HCT116 (cell line): ENCODE data around the gene KCTD4. TPM values are rescaled to one million over a fixed set of nuclear protein-coding genes. Genes with fewer than 3 reads are reported as not detected.

Source experiments
- ATAC-seq: fragments of 200-7000 bp; cut with Tn5 transposase; 2 replicates; pipeline ENCODE4 v1.9.1; 2020; ENCODE audit warnings: mild to moderate bottlenecking, moderate library complexity
- BruUV-seq: library from RNA; stranded (reverse); fragments of 400-500 nt; replicated peaks from 2 replicates; lab custom pipeline; 2021; lab: Mats Ljungman, UMichigan
- CTCF ChIA-PET: fragments of 300-600 bp; sonication (Branson Sonifier 250); formaldehyde crosslinking; loops from one replicate; lab custom pipeline; 2021; ENCODE audit warnings: antibody characterized with exemption; lab: Charles Lee
- POLR2A ChIA-PET: fragments of 300-600, 350-600 bp; sonication (Branson Sonifier 250); formaldehyde crosslinking; loops from one replicate; lab custom pipeline; 2021; ENCODE audit warnings: antibody characterized with exemption; lab: Charles Lee
- RAD21 ChIA-PET, 2 experiments: fragments of 300-600 bp; sonication (Branson Sonifier 250); formaldehyde crosslinking; loops; one replicate each; lab custom pipeline; 2023; ENCODE audit warnings: low total read pairs in 2 of 2; ENCODE audit not compliant: uncharacterized antibody in 2 of 2, unreplicated experiment in 2 of 2, low non-redundant PET in 1 of 2; lab: Charles Lee
- DNase-seq: peaks from one replicate; pipeline ENCODE4 v3.0.0-alpha.2; 2010; ENCODE audit warnings: low read depth, low spot score
- H2AFZ ChIP-seq: fragments of 200-600 bp; shearing (Covaris generic), sonication (generic); 2 replicates; pipeline ENCODE4 v1.6.1; 2017; ENCODE audit warnings: low read depth, mixed run types, mixed read lengths, antibody characterized with exemption, low read length; ENCODE audit not compliant: poor library complexity, severe bottlenecking
- H3K27ac ChIP-seq: 2 replicates; pipeline ENCODE4 v1.5.1; 2012; ENCODE audit warnings: low read depth, low read length
- H3K27me3 ChIP-seq: fragments of 200-600 bp; sonication (generic); 2 replicates; pipeline ENCODE4 v1.6.1; 2016; ENCODE audit warnings: mixed run types, low read length, mixed read lengths; ENCODE audit not compliant: insufficient read depth
- H3K36me3 ChIP-seq, 2 experiments: fragments of 200-500 bp in 1 of 2; fragments of 200-600 bp in 1 of 2; sonication (Bioruptor generic) in 1 of 2; sonication (generic) in 1 of 2; 2 replicates each; pipeline versions ENCODE4 v1.5.1 to v1.6.1; 2014 to 2016; ENCODE audit warnings: low read length in 2 of 2, inconsistent platforms in 1 of 2, mixed read lengths in 1 of 2, mixed run types in 1 of 2; ENCODE audit not compliant: insufficient read depth in 2 of 2, control insufficient read depth in 1 of 2
- H3K4me1 ChIP-seq, 2 experiments: fragments of 200-600 bp in 1 of 2; sonication (generic) in 1 of 2; 2 replicates each; pipeline versions ENCODE4 v1.5.1 to v1.6.1; 2012 to 2017; ENCODE audit warnings: low read length in 2 of 2, inconsistent platforms in 1 of 2, mild to moderate bottlenecking in 1 of 2, mixed read lengths in 1 of 2, mixed run types in 1 of 2, moderate library complexity in 1 of 2; ENCODE audit not compliant: insufficient read depth in 2 of 2, control insufficient read depth in 1 of 2
- H3K4me2 ChIP-seq: fragments of 200-600 bp; sonication (generic); 2 replicates; pipeline ENCODE4 v1.6.1; 2017; ENCODE audit warnings: mixed run types, low read length, mixed read lengths
- H3K4me3 ChIP-seq, 2 experiments: fragments of 200-600 bp in 1 of 2; sonication (generic) in 1 of 2; replicated peaks in 1 of 2; 2 replicates each; pipeline ENCODE4 v1.5.1; 2011 to 2016; ENCODE audit warnings: low read length in 2 of 2, control low read depth in 1 of 2, low read depth in 1 of 2, mild to moderate bottlenecking in 1 of 2, mixed read lengths in 1 of 2, mixed run types in 1 of 2
- H3K79me2 ChIP-seq: fragments of 200-600 bp; sonication (generic); 2 replicates; pipeline ENCODE4 v1.6.1; 2017; ENCODE audit warnings: mild to moderate bottlenecking, mixed run types, low read length, moderate library complexity, mixed read lengths; ENCODE audit not compliant: insufficient read depth
- H3K9ac ChIP-seq: fragments of 200-600 bp; sonication (generic); 2 replicates; pipeline ENCODE4 v1.6.1; 2016; ENCODE audit warnings: low read length, mixed read lengths
- H3K9me2 ChIP-seq: fragments of 200-600 bp; sonication (generic), shearing (Covaris generic); 2 replicates; pipeline ENCODE4 v1.6.1; 2017; ENCODE audit warnings: mixed run types, mild to moderate bottlenecking, moderate library complexity; ENCODE audit not compliant: insufficient read depth
- H3K9me3 ChIP-seq, 2 experiments: fragments of 200-500 bp in 1 of 2; fragments of 200-600 bp in 1 of 2; sonication (Bioruptor generic) in 1 of 2; sonication (generic) in 1 of 2; 2 replicates each; pipeline ENCODE4 v1.6.1; 2014 to 2017; ENCODE audit warnings: low read length in 2 of 2, mixed read lengths in 2 of 2, inconsistent platforms in 1 of 2, low read depth in 1 of 2, mild to moderate bottlenecking in 1 of 2, mixed run types in 1 of 2, moderate library complexity in 1 of 2; ENCODE audit not compliant: control insufficient read depth in 1 of 2, insufficient read depth in 1 of 2
- H4K20me1 ChIP-seq: fragments of 200-600 bp; sonication (generic), shearing (Covaris generic); 2 replicates; pipeline ENCODE4 v1.6.1; 2017; ENCODE audit warnings: mixed run types, mild to moderate bottlenecking, moderate library complexity; ENCODE audit not compliant: insufficient read depth
- EGR1 ChIP-seq: IDR thresholded peaks from 2 replicates; pipeline ENCODE4 v1.6.1; 2012; ENCODE audit warnings: low read depth
- POLR2A ChIP-seq: IDR thresholded peaks from 2 replicates; pipeline ENCODE4 v1.7.0; 2011; ENCODE audit warnings: borderline replicate concordance; ENCODE audit not compliant: insufficient read depth, insufficient read length; ENCODE audit errors: extremely low read depth
- REST ChIP-seq: IDR thresholded peaks from 2 replicates; pipeline ENCODE4 v1.6.1; 2012; ENCODE audit warnings: low read depth
- ZBTB33 ChIP-seq: IDR thresholded peaks from 2 replicates; pipeline ENCODE4 v1.6.1; 2011; ENCODE audit warnings: mild to moderate bottlenecking, low read length, moderate library complexity; ENCODE audit not compliant: insufficient replicate concordance; ENCODE audit errors: extremely low read depth
- ZFX ChIP-seq: fragments of 450-650 bp; IDR thresholded peaks from 2 replicates; pipeline ENCODE4 v1.6.1; 2017
- ZNF274 ChIP-seq: fragments of 200-500 bp; sonication (Bioruptor generic); IDR thresholded peaks from 2 replicates; pipeline ENCODE4 v1.6.1; 2014; ENCODE audit warnings: mild to moderate bottlenecking, low read depth, low read length, inconsistent platforms
- intact Hi-C: fragments of 100-400 bp; cut with micrococcal nuclease; formaldehyde crosslinking; loops from 2 replicates; pipeline ENCODE4 v1.10.0; 2022
- total RNA-seq: library from RNA; stranded (reverse); gene quantifications from one replicate; pipeline ENCODE4 v1.2.1, GENCODE V29; 2021; ENCODE audit not compliant: unreplicated experiment

KCTD4 gene
- total RNA-seq, 1 experiment from 2014 or later, result not detected

DNA sequence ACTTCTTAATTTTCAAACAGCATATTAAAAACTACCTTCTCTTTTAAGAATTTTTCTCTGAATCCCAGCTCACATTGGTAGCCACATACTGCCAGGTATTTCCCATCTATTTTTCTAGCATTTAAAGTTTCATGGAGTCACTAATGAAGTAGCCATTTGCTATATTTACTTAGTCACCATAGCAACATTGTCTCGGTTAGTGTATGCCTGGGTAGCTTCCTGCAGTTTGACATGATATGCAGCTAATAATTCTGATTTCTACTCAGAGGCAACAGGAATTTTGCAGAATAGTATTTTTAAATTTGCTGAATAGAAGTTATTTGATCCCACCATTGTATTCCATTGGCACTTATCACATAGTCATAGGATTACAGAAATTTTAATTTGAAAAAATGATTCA is 30.9 kb upstream of the KCTD4 start (continued):
- TF ChIP-seq ZBTB33 (no peak), POLR2A (no peak), ZNF274 (no peak), EGR1 (no peak)

- H3K27ac ChIP-seq, result no peak overlapping the region
- ChIA-PET CTCF (no interaction called here), POLR2A (interaction anchor here (1.0 kb wide), 1 partner anchor 12 kb away, joined by 4 read pairs; no protein-coding TSS in a partner anchor), RAD21 (no interaction called here)
- no TSS peak for BruUV-seq
- DNase-seq, result no peak
- no peaks in the 10 kb centered on the region for H3K9me2 ChIP-seq
- intact Hi-C loops, result no loop called here
- no peak overlapping the region for H2AFZ ChIP-seq
- H3K9ac ChIP-seq, result no peak overlapping the region
- H3K4me1 ChIP-seq, result peaks cover 15 to 43% of the 10 kb centered on the region in 2 experiments
- H3K27me3 ChIP-seq, result no peaks in the 10 kb centered on the region
- no peak overlapping the region for H3K4me3 ChIP-seq
- ATAC-seq, result no peak
- no peaks in the 10 kb centered on the region for H3K36me3 ChIP-seq
- no peak overlapping the region for H3K4me2 ChIP-seq
- H3K9me3 ChIP-seq, result no peaks in the 10 kb centered on the region
- peaks cover 41% of the 10 kb centered on the region for H3K79me2 ChIP-seq
- no peak for TF ChIP-seq ZFX
- TF ChIP-seq REST, result no peak
- no peaks in the 10 kb centered on the region for H4K20me1 ChIP-seq
Observed at GRCh38 chr13:45231305-45231704, 30.5 kb upstream of the KCTD4 start.
